NT2/D1 (cell line): Measurements from ENCODE around the gene MERTK.
A peak's percentile ranks its signal among the peaks of the same experiment; 100 is the strongest.

Source experiments
- DNase-seq: peaks from one replicate; pipeline ENCODE4 v3.0.0-alpha.2; 2011; ENCODE audit warnings: low read depth, low spot score
- H3K27me3 ChIP-seq: 2 replicates; pipeline ENCODE4 v1.6.0; 2011; ENCODE audit warnings: mild to moderate bottlenecking; ENCODE audit not compliant: insufficient read length, insufficient read depth
- H3K36me3 ChIP-seq: 2 replicates; pipeline ENCODE4 v1.6.1; 2011; ENCODE audit warnings: mild to moderate bottlenecking, low read length, mixed read lengths; ENCODE audit not compliant: insufficient read depth, insufficient read length
- H3K4me1 ChIP-seq: 2 replicates; pipeline ENCODE4 v1.5.1; 2011; ENCODE audit not compliant: insufficient read depth, insufficient read length
- H3K4me3 ChIP-seq: 2 replicates; pipeline ENCODE4 v1.5.1; 2011; ENCODE audit warnings: low read depth; ENCODE audit not compliant: insufficient read length
- H3K9ac ChIP-seq: 2 replicates; pipeline ENCODE4 v1.6.0; 2011; ENCODE audit warnings: low read depth; ENCODE audit not compliant: insufficient read length
- H3K9me3 ChIP-seq: 2 replicates; pipeline ENCODE4 v1.5.1; 2011; ENCODE audit warnings: mild to moderate bottlenecking, low read length; ENCODE audit not compliant: insufficient read depth
- SUZ12 ChIP-seq: IDR thresholded peaks from 2 replicates; pipeline ENCODE4 v1.6.1; 2011; ENCODE audit not compliant: insufficient read length, insufficient read depth; ENCODE audit errors: extremely low read depth
- YY1 ChIP-seq: IDR thresholded peaks from 2 replicates; pipeline ENCODE4 v1.6.1; 2011; ENCODE audit not compliant: insufficient read length, insufficient read depth
- ZNF274 ChIP-seq: IDR thresholded peaks from 2 replicates; pipeline ENCODE4 v1.6.1; 2011; ENCODE audit warnings: mild to moderate bottlenecking, low read depth, low read length

The MERTK gene

DNA sequence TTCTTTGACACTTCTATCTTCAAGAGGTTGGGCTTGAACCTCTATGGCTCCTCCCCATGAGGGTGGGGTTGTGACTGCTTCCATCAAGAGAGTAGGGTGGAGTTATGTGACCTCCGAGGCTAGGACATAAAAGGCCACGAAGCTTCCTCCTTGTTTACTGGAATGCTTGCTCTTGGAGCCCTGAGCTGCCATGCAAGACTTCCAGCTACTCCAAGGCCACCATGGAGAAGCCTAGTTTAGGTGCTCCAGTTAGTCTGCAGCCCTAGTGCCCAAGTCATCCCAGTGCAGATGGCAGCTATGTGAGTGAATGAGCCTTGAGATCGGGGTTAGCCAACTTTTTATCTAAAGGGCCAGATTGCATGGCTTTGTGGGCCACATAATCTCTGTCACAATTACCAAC, 2.4 kb upstream of the MERTK start:
- Histone ChIP-seq H3K36me3 (no peaks in the 10 kb centered on the region), H3K9ac (no peak overlapping the region), H3K9me3 (no peaks in the 10 kb centered on the region), H3K27me3 (peaks cover 41% of the 10 kb centered on the region), H3K4me3 (no peak overlapping the region), H3K4me1 (peaks cover 2% of the 10 kb centered on the region)
- TF ChIP-seq SUZ12 (no peak), YY1 (no peak), ZNF274 (no peak)
- no peak for DNase-seq

- peaks cover 46% of the 10 kb centered on the region for H3K27me3 ChIP-seq
- no peak overlapping the region for H3K9ac ChIP-seq
- no peak for TF ChIP-seq YY1
- no peak for TF ChIP-seq SUZ12
- no peak for TF ChIP-seq ZNF274
- H3K36me3 ChIP-seq, result no peaks in the 10 kb centered on the region
- H3K4me3 ChIP-seq, result no peak overlapping the region
- no peak for DNase-seq
- peaks cover 2% of the 10 kb centered on the region for H3K4me1 ChIP-seq
- H3K9me3 ChIP-seq, result no peaks in the 10 kb centered on the region
Measured at GRCh38 chr2:111896576-111896975, 1.8 kb upstream of the MERTK start.

GRCh38 chr2:111897630-111897923, 830 bp upstream of the MERTK start:
- no peak for DNase-seq
- H3K4me3 ChIP-seq, result peak overlapping the region; percentile 80
- H3K4me1 ChIP-seq, result peaks cover 2% of the 10 kb centered on the region
- no peak for TF ChIP-seq ZNF274
- no peak for TF ChIP-seq SUZ12
- TF ChIP-seq YY1, result no peak
- peaks cover 56% of the 10 kb centered on the region for H3K27me3 ChIP-seq
- peak overlapping the region; percentile 92 for H3K9ac ChIP-seq
- H3K9me3 ChIP-seq, result no peaks in the 10 kb centered on the region
- H3K36me3 ChIP-seq, result no peaks in the 10 kb centered on the region

GRCh38 chr2:111898703-111899514, 502 bp downstream of the MERTK start:
- no peaks in the 10 kb centered on the region for H3K36me3 ChIP-seq
- TF ChIP-seq YY1, result no peak
- TF ChIP-seq ZNF274, result no peak
- no peak for TF ChIP-seq SUZ12
- H3K4me1 ChIP-seq, result peaks cover 3% of the 10 kb centered on the region
- peak overlapping the region; percentile 90 for H3K9ac ChIP-seq
- H3K27me3 ChIP-seq, result peaks cover 67% of the 10 kb centered on the region
- peak; percentile 16 for DNase-seq
- no peaks in the 10 kb centered on the region for H3K9me3 ChIP-seq
- peak overlapping the region; percentile 82 for H3K4me3 ChIP-seq

DNA sequence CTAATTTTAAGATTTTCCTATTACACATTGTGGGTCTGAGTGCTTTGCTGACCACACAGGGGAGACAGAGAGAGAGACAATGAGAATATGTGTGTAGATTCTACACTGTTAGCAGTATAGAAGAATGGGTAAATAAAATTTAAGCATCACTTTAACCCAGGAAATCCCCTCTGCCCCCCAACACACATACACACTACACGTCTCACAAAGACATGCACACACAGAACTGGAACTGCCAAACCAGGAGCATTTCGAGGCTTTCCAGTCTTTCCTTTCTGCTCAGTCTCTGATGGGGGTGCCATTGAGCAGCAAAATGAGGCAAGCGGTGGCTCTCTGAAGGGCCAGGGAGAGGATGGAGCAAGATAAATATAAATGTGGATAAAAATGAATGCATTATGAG, 2.5 kb downstream of the MERTK start:
- Histone ChIP-seq H3K9me3 (no peaks in the 10 kb centered on the region), H3K27me3 (peaks cover 76% of the 10 kb centered on the region), H3K4me3 (no peak overlapping the region), H3K4me1 (peaks cover 8% of the 10 kb centered on the region), H3K9ac (no peak overlapping the region), H3K36me3 (no peaks in the 10 kb centered on the region)
- TF ChIP-seq SUZ12, result no peak
- TF ChIP-seq YY1, result no peak
- no peak for TF ChIP-seq ZNF274
- no peak for DNase-seq

GRCh38 chr2:111903516-111903915, 5.1 kb downstream of the MERTK start:
- H3K27me3 ChIP-seq, result peaks cover 78% of the 10 kb centered on the region

DNA sequence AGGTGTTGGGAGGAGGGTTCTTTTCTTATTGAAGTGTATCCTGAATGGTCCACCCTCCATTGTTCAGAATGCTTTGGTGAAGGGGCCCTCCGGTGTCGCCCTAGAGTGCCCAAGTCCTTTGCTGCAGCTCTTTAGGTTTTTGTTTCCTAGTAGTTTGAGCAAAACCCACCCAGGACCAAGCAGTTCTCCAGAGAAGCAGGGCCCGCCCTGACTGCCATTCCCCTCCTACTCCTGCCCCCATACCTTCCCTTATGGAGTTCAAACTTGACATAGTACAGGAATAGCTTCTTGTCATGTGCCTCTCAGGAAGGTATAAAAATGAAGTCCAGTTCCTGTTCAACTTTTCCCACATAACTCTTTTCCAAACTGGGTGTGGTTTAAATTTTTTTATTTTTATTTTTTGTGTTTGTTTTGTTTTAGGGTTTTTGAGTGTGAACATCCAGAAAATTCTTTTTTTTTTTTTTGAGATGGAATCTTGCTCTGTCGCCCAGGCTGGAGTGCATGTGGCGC, 5.6 kb downstream of the MERTK start:
- Histone ChIP-seq H3K36me3 (no peaks in the 10 kb centered on the region), H3K27me3 (peaks cover 78% of the 10 kb centered on the region), H3K4me1 (peaks cover 10% of the 10 kb centered on the region), H3K4me3 (no peak overlapping the region), H3K9me3 (no peaks in the 10 kb centered on the region), H3K9ac (no peak overlapping the region)
- DNase-seq, result no peak
- TF ChIP-seq SUZ12 (no peak), ZNF274 (no peak), YY1 (no peak)

More at GRCh38 chr2:111903516-111903915, 5.1 kb downstream of the MERTK start:
- no peaks in the 10 kb centered on the region for H3K9me3 ChIP-seq
- no peak overlapping the region for H3K9ac ChIP-seq
- H3K4me3 ChIP-seq, result no peak overlapping the region
- DNase-seq, result no peak
- no peaks in the 10 kb centered on the region for H3K36me3 ChIP-seq
- TF ChIP-seq YY1, result no peak
- TF ChIP-seq SUZ12, result no peak
- TF ChIP-seq ZNF274, result no peak
- H3K4me1 ChIP-seq, result peaks cover 8% of the 10 kb centered on the region
